Hepatocyte (in vitro differentiated cells): ENCODE data around the gene IRAK1BP1. TPM values are rescaled to one million over a fixed set of nuclear protein-coding genes. Genes with fewer than 3 reads are reported as not detected.

Experiments used
- DNase-seq: peaks from one replicate; pipeline ENCODE4 v3.0.0-alpha.2; 2016; ENCODE audit warnings: low spot score
- H2AFZ ChIP-seq: fragments of 200-600 bp; sonication (generic); 2 replicates; pipeline ENCODE4 v1.6.0; 2016; ENCODE audit warnings: antibody characterized with exemption, mild to moderate bottlenecking
- H3K27ac ChIP-seq: fragments of 200-600 bp; sonication (generic); 2 replicates; pipeline ENCODE4 v1.5.1; 2016; ENCODE audit warnings: mild to moderate bottlenecking
- H3K27me3 ChIP-seq: fragments of 200-600 bp; sonication (generic); 2 replicates; pipeline ENCODE4 v1.6.1; 2016
- H3K36me3 ChIP-seq: fragments of 200-600 bp; sonication (generic); replicated peaks from 2 replicates; pipeline ENCODE4 v1.5.1; 2016; ENCODE audit warnings: low read depth; ENCODE audit not compliant: insufficient read depth
- H3K4me1 ChIP-seq: fragments of 200-600 bp; sonication (generic); 2 replicates; pipeline ENCODE4 v1.5.1; 2016; ENCODE audit warnings: mild to moderate bottlenecking, moderate library complexity; ENCODE audit not compliant: insufficient read depth
- H3K4me2 ChIP-seq: fragments of 200-600 bp; sonication (generic); 2 replicates; pipeline ENCODE4 v1.6.0; 2016
- H3K4me3 ChIP-seq: fragments of 200-600 bp; sonication (generic); 2 replicates; pipeline ENCODE4 v1.5.1; 2016; ENCODE audit warnings: mild to moderate bottlenecking
- H3K79me2 ChIP-seq: fragments of 200-600 bp; sonication (generic); 2 replicates; pipeline ENCODE4 v1.6.0; 2017; ENCODE audit warnings: mild to moderate bottlenecking
- H3K9me2 ChIP-seq: fragments of 200-600 bp; sonication (generic); replicated peaks from 2 replicates; pipeline ENCODE4 v1.6.0; 2017; ENCODE audit warnings: mild to moderate bottlenecking; ENCODE audit not compliant: insufficient read depth
- H3K9me3 ChIP-seq: fragments of 200-600 bp; sonication (generic); 2 replicates; pipeline ENCODE4 v1.5.1; 2016; ENCODE audit warnings: low read depth, mild to moderate bottlenecking
- H4K20me1 ChIP-seq: fragments of 200-600 bp; sonication (generic); 2 replicates; pipeline ENCODE4 v1.6.0; 2016; ENCODE audit warnings: mild to moderate bottlenecking; ENCODE audit not compliant: insufficient read depth, poor library complexity, severe bottlenecking
- CTCF ChIP-seq: fragments of 200-600 bp; sonication (generic); IDR thresholded peaks from 2 replicates; pipeline ENCODE4 v1.5.1; 2016; ENCODE audit warnings: antibody characterized with exemption, mild to moderate bottlenecking; ENCODE audit not compliant: poor library complexity
- EZH2 ChIP-seq: fragments of 200-600 bp; sonication (generic); IDR thresholded peaks from 2 replicates; pipeline ENCODE4 v1.6.1; 2016; ENCODE audit warnings: antibody characterized with exemption, mild to moderate bottlenecking, borderline replicate concordance
- EZH2phosphoT487 ChIP-seq: fragments of 200-600 bp; sonication (generic); IDR thresholded peaks from one replicate; pipeline ENCODE4 v1.6.1; 2018; ENCODE audit warnings: antibody characterized with exemption, mild to moderate bottlenecking, low read depth, moderate library complexity; ENCODE audit not compliant: unreplicated experiment, severe bottlenecking
- WGBS: methylation state at CpG from one replicate; pipeline ENCODE4 v1.1.6; 2016; ENCODE audit warnings: low lambda C conversion rate; ENCODE audit errors: missing lambda C conversion rate; 5-methylcytosine and 5-hydroxymethylcytosine counted together
- polyA plus RNA-seq: library from polyadenylated mRNA; unstranded; fragments of >200 nt; fragmentation: Nextera tagmentation; extraction: Ambion mirVana; gene quantifications from 2 replicates; pipeline ENCODE4 v1.2.1, GENCODE V29; 2016
- total RNA-seq: library from RNA; depleted of rRNA; stranded (reverse); fragments of >200 nt; gene quantifications from 2 replicates; pipeline ENCODE4 v1.2.3, GENCODE V29; 2014

Gene IRAK1BP1
- total RNA-seq (4.3 and 4.7 TPM in 2 replicates), polyA plus RNA-seq (1.9 and 2.7 TPM in 2 replicates)

- Histone ChIP-seq H3K36me3 (no peaks in the 10 kb centered on the region), H3K4me3 (peak within 1 kb of the TSS; percentile 78), H3K4me1 (no peaks in the 10 kb centered on the region), H2AFZ (peak within 1 kb of the TSS; percentile 99), H3K9me2 (no peaks in the 10 kb centered on the region), H3K27ac (peak within 1 kb of the TSS; percentile 77), H3K27me3 (no peaks in the 10 kb centered on the region), H4K20me1 (no peaks in the 10 kb centered on the region), H3K79me2 (peaks cover 9% of the 10 kb centered on the region), H3K4me2 (peak within 1 kb of the TSS; percentile 74), H3K9me3 (no peaks in the 10 kb centered on the region)
- TF ChIP-seq CTCF = peak; percentile 15
- no peak for TF ChIP-seq EZH2phosphoT487
- no peak for TF ChIP-seq EZH2
- WGBS = 2% methylated on average over 48 of the region's 48 CpGs
- DNase-seq = peak; percentile 91
These were observed at the start of gene IRAK1BP1 for GRCh38 chr6:78867370-78868040. Gene IRAK1BP1 (plus strand): TSS chr6:78867551. CDS start chr6:78867577, 26 bp downstream.

GRCh38 chr6:78824045-78824444, 43.3 kb upstream of the IRAK1BP1 start:
- TF ChIP-seq CTCF (no peak), EZH2phosphoT487 (no peak), EZH2 (no peak)
- Histone ChIP-seq H3K4me2 (no peak overlapping the region), H3K79me2 (no peaks in the 10 kb centered on the region), H4K20me1 (no peaks in the 10 kb centered on the region), H3K27ac (no peak overlapping the region), H3K9me2 (no peaks in the 10 kb centered on the region), H3K36me3 (no peaks in the 10 kb centered on the region), H3K4me3 (no peak overlapping the region), H3K27me3 (no peaks in the 10 kb centered on the region), H3K4me1 (no peaks in the 10 kb centered on the region), H3K9me3 (no peaks in the 10 kb centered on the region), H2AFZ (no peak overlapping the region)
- DNase-seq = no peak

GRCh38 chr6:78829407-78829806, 37.9 kb upstream of the IRAK1BP1 start:
- Histone ChIP-seq H3K9me2 (no peaks in the 10 kb centered on the region), H4K20me1 (no peaks in the 10 kb centered on the region), H3K79me2 (no peaks in the 10 kb centered on the region), H3K9me3 (no peaks in the 10 kb centered on the region), H3K4me1 (peaks cover 4% of the 10 kb centered on the region), H3K4me3 (no peak overlapping the region), H3K27ac (no peak overlapping the region), H3K27me3 (no peaks in the 10 kb centered on the region), H3K36me3 (no peaks in the 10 kb centered on the region), H3K4me2 (no peak overlapping the region), H2AFZ (no peak overlapping the region)
- 85% methylated on average over 3 of the region's 3 CpGs for WGBS
- no peak for TF ChIP-seq EZH2
- no peak for DNase-seq

- no peak overlapping the region for H3K27ac ChIP-seq
- no peaks in the 10 kb centered on the region for H3K27me3 ChIP-seq
- no peaks in the 10 kb centered on the region for H3K9me2 ChIP-seq
- no peak overlapping the region for H3K4me2 ChIP-seq
- no peaks in the 10 kb centered on the region for H3K9me3 ChIP-seq
- DNase-seq = no peak
- H3K79me2 ChIP-seq = no peaks in the 10 kb centered on the region
- H3K4me3 ChIP-seq = no peak overlapping the region
- H3K36me3 ChIP-seq = no peaks in the 10 kb centered on the region
- no peaks in the 10 kb centered on the region for H4K20me1 ChIP-seq
- H2AFZ ChIP-seq = no peak overlapping the region
- TF ChIP-seq EZH2 = no peak
- no peak for TF ChIP-seq CTCF
- TF ChIP-seq EZH2phosphoT487 = no peak
- WGBS = 66% methylated on average over 2 of the region's 2 CpGs
- H3K4me1 ChIP-seq = peaks cover 4% of the 10 kb centered on the region
These were observed 36.5 kb upstream of the IRAK1BP1 start for GRCh38 chr6:78830805-78831204.
